Ishikawa (cell line): ENCODE measurements around the gene TMEM141.

Experiments used
- CEBPB ChIP-seq: IDR thresholded peaks from 2 replicates; pipeline ENCODE4 v1.6.1; 2012
- CREB1 ChIP-seq: IDR thresholded peaks from 2 replicates; pipeline ENCODE4 v1.6.1; 2012; ENCODE audit warnings: low read depth
- FOXM1 ChIP-seq: IDR thresholded peaks from 2 replicates; pipeline ENCODE4 v1.6.1; 2012; ENCODE audit warnings: low read depth, borderline replicate concordance
- NFIC ChIP-seq: IDR thresholded peaks from 2 replicates; pipeline ENCODE4 v1.6.1; 2012
- TAF1 ChIP-seq: IDR thresholded peaks from 2 replicates; pipeline ENCODE4 v1.6.1; 2012; ENCODE audit warnings: low read depth, mild to moderate bottlenecking
- TCF12 ChIP-seq: IDR thresholded peaks from 2 replicates; pipeline ENCODE4 v1.6.1; 2012; ENCODE audit warnings: low read depth
- YY1 ChIP-seq: IDR thresholded peaks from 2 replicates; pipeline ENCODE4 v1.6.1; 2012; ENCODE audit warnings: low read depth
- ZBTB7A ChIP-seq: IDR thresholded peaks from 2 replicates; pipeline ENCODE4 v1.6.1; 2012; ENCODE audit warnings: low read depth
- TF ChIP-seq, protein P1 (sequence below): IDR thresholded peaks from 2 replicates; pipeline ENCODE4 v1.6.1; 2012
- TF ChIP-seq, protein P2 (sequence below): IDR thresholded peaks from 2 replicates; pipeline ENCODE4 v1.6.1; 2012; ENCODE audit warnings: low read depth, mild to moderate bottlenecking

DNA sequence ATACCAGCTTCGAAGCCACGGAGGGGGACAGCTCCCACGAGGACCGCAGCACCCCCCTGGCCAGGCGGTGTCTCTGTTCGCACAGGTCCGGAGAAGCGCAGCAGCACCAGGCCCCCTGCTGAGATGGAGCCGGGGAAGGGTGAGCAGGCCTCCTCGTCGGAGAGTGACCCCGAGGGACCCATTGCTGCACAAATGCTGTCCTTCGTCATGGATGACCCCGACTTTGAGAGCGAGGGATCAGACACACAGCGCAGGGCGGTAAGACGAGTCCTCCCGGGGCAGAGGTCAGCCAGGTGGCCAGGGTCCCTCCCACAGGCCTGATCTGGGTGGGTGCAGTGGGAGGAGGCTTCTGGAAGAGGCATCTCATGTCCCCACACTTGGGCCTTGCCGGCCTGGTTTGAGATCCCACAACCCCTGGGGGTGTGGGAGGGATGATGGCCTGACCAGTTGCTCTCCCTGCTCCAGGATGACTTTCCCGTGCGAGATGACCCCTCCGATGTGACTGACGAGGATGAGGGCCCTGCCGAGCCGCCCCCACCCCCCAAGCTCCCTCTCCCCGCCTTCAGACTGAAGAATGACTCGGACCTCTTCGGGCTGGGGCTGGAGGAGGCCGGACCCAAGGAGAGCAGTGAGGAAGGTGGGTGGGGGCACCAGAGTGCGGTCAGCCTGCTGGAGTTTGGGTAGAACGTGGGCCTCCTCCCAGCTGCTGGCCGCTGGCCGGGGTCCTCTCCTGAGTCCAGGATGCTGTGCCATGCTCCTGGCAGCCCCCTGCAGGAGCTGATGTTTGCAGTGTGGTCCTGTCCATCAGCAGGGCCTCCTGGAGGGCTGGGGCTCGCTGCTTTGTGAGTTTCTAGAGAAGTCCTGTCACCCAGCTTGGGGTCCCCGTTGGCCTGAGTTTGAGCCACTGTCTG is 48.3 kb downstream of the TMEM141 start:
- TF ChIP-seq CREB1 = no peak
- no peak for TF ChIP-seq NFIC
- TF ChIP-seq, protein P1, sequence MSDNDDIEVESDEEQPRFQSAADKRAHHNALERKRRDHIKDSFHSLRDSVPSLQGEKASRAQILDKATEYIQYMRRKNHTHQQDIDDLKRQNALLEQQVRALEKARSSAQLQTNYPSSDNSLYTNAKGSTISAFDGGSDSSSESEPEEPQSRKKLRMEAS = no peak
- no peak for TF ChIP-seq ZBTB7A
- TF ChIP-seq, protein P2, sequence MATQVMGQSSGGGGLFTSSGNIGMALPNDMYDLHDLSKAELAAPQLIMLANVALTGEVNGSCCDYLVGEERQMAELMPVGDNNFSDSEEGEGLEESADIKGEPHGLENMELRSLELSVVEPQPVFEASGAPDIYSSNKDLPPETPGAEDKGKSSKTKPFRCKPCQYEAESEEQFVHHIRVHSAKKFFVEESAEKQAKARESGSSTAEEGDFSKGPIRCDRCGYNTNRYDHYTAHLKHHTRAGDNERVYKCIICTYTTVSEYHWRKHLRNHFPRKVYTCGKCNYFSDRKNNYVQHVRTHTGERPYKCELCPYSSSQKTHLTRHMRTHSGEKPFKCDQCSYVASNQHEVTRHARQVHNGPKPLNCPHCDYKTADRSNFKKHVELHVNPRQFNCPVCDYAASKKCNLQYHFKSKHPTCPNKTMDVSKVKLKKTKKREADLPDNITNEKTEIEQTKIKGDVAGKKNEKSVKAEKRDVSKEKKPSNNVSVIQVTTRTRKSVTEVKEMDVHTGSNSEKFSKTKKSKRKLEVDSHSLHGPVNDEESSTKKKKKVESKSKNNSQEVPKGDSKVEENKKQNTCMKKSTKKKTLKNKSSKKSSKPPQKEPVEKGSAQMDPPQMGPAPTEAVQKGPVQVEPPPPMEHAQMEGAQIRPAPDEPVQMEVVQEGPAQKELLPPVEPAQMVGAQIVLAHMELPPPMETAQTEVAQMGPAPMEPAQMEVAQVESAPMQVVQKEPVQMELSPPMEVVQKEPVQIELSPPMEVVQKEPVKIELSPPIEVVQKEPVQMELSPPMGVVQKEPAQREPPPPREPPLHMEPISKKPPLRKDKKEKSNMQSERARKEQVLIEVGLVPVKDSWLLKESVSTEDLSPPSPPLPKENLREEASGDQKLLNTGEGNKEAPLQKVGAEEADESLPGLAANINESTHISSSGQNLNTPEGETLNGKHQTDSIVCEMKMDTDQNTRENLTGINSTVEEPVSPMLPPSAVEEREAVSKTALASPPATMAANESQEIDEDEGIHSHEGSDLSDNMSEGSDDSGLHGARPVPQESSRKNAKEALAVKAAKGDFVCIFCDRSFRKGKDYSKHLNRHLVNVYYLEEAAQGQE = no peak
- TF ChIP-seq YY1 = no peak
- no peak for TF ChIP-seq CEBPB
- TF ChIP-seq TCF12 = no peak
- no peak for TF ChIP-seq FOXM1
- TF ChIP-seq TAF1 = no peak
